ENCODE measurements around the gene SRPX. TPM values are rescaled to one million over a fixed set of nuclear protein-coding genes. Genes with fewer than 3 reads are reported as not detected.

The SRPX gene
- total RNA-seq, 4 donors from 2014 or later, result 26.6 to 117 (median 84.0) TPM

GRCh38 chrX:38108364-38108763, 112.3 kb downstream of the SRPX start:
- Histone ChIP-seq H3K36me3 (no peaks in the 10 kb centered on the region), H3K27me3 (no peaks in the 10 kb centered on the region), H3K9me3 (no peaks in the 10 kb centered on the region), H3K4me1 (no peaks in the 10 kb centered on the region), H3K4me3 (no peak overlapping the region), H3K27ac (no peak overlapping the region)
- WGBS, 2 donors (ENCODE audit: low coverage in 1 of 2), result 36 to 86% methylated on average over 1 to 6 of the region's 6 CpGs
- no peak for ATAC-seq
- no peak for TF ChIP-seq CTCF (IDR thresholded peaks at IDR 0.05)
- no peak for TF ChIP-seq POLR2AphosphoS5 (IDR thresholded peaks at IDR 0.05)
- no peak for TF ChIP-seq POLR2A (IDR thresholded peaks at IDR 0.05)
- no peak for TF ChIP-seq EP300 (IDR thresholded peaks at IDR 0.05)

GRCh38 chrX:38106991-38107655, 113.5 kb downstream of the SRPX start:
- TF ChIP-seq CTCF (IDR thresholded peaks at IDR 0.05), result no peak
- TF ChIP-seq EP300 (IDR thresholded peaks at IDR 0.05), result no peak
- no peak for TF ChIP-seq POLR2A (IDR thresholded peaks at IDR 0.05)
- no peak for TF ChIP-seq POLR2AphosphoS5 (IDR thresholded peaks at IDR 0.05)
- no peak overlapping the region for H3K4me3 ChIP-seq
- H3K9me3 ChIP-seq, result no peaks in the 10 kb centered on the region
- ATAC-seq, result no peak
- H3K27ac ChIP-seq, result no peak overlapping the region
- H3K36me3 ChIP-seq, result no peaks in the 10 kb centered on the region
- WGBS, 2 donors (ENCODE audit: low coverage in 1 of 2), result 43 to 58% methylated on average over 2 to 5 of the region's 6 CpGs
- no peaks in the 10 kb centered on the region for H3K27me3 ChIP-seq
- no peaks in the 10 kb centered on the region for H3K4me1 ChIP-seq

- Histone ChIP-seq H3K36me3 (no peaks in the 10 kb centered on the region), H3K9me3 (no peaks in the 10 kb centered on the region), H3K4me1 (no peaks in the 10 kb centered on the region), H3K4me3 (no peak overlapping the region), H3K27me3 (no peaks in the 10 kb centered on the region), H3K27ac (no peak overlapping the region)
- ATAC-seq, result no peak
- TF ChIP-seq POLR2A (IDR thresholded peaks at IDR 0.05), result no peak
- no peak for TF ChIP-seq EP300 (IDR thresholded peaks at IDR 0.05)
- TF ChIP-seq POLR2AphosphoS5 (IDR thresholded peaks at IDR 0.05), result no peak
- 92% methylated on average over 6 of the region's 6 CpGs; no CpG with 5 or more reads in 1 of the 2 donors for WGBS, 2 donors (ENCODE audit: low coverage in 1 of 2)
Observed at GRCh38 chrX:38105216-38105725, 115.4 kb downstream of the SRPX start.

DNA sequence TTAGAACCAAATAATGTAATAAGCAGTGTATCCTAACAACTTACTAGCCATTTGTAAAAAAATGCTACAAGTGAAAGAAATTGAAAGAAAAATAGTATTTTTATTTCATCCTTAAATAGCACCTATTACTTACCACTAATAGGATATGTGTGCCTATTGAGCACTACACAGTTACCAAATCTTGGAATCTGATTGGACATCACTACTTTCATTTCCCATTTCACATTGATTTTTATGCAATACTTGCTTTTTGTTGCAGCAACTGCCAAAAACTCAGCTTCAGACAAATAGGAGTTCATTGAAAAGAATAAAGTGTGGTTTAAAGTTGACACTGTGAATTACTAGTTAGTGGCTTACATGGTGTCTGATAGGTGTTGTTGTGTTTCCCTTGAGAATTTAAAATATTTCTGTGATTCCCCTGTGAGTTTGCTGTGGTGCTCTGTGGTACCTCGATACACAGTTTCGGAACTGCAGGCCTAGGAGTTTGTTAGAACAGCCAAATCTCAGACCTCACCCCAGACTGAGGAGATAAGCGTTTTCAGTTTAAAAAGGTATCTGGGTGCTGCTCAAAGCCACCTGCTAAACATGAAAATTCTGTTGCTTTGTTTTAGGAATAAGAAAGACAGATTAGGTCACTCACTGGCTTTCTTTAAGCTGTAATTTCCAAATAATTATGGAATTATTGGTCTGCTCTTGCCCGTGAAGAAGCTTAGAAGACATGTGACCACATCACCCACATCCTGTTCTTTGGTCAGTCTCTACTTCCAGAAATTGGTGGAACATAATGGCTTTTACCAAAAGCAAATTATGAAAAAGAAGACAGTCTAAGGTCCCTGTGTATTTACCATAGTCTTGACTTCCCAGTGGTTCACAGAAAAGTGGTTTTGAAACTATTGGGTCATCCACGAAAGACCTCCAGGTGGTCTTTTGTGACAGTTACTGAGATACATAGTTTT, 116.5 kb downstream of the SRPX start:
- Histone ChIP-seq H3K4me1 (no peaks in the 10 kb centered on the region), H3K9me3 (no peaks in the 10 kb centered on the region), H3K27ac (no peak overlapping the region), H3K27me3 (no peaks in the 10 kb centered on the region), H3K4me3 (no peak overlapping the region), H3K36me3 (no peaks in the 10 kb centered on the region)
- no peak for ATAC-seq
- WGBS, 2 donors (ENCODE audit: low coverage in 1 of 2), result 69 to 75% methylated on average over 1 to 3 of the region's 5 CpGs
- no peak for TF ChIP-seq CTCF (IDR thresholded peaks at IDR 0.05)
- no peak for TF ChIP-seq EP300 (IDR thresholded peaks at IDR 0.05)
- no peak for TF ChIP-seq POLR2A (IDR thresholded peaks at IDR 0.05)
- no peak for TF ChIP-seq POLR2AphosphoS5 (IDR thresholded peaks at IDR 0.05)

DNA sequence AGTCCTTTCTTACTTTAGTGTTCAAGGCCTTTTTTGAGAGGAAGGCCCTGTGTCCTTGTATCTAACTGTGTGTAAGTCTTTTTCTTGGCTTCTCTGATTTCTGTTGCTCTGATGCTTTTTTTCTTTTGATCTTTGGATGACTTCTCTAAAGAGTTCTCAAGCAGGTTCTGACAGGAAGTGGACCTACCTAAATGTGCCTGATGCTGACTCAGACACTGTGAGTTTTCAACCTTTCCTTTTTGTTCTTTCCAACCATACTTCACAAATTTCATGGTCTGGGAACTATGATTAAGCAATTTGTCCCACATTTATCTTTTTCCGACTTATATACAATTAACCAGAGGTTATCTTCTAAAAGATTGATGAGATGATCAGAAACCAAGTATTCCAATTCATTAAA, 117.8 kb downstream of the SRPX start:
- Histone ChIP-seq H3K36me3 (no peaks in the 10 kb centered on the region), H3K9me3 (no peaks in the 10 kb centered on the region), H3K27ac (no peak overlapping the region), H3K4me3 (no peak overlapping the region), H3K27me3 (no peaks in the 10 kb centered on the region), H3K4me1 (no peaks in the 10 kb centered on the region)
- WGBS, 2 donors (ENCODE audit: low coverage in 1 of 2), result 43 to 100% methylated on average over 1 of the region's 1 CpG
- TF ChIP-seq POLR2A (IDR thresholded peaks at IDR 0.05) (no peak), CTCF (IDR thresholded peaks at IDR 0.05) (no peak), POLR2AphosphoS5 (IDR thresholded peaks at IDR 0.05) (no peak), EP300 (IDR thresholded peaks at IDR 0.05) (no peak)
- ATAC-seq, result no peak
